ENCODE measurements around the gene SEMA3D.
"Not testable (repeated sequence)": the region's sequence is repeated elsewhere in the genome, so short reads cannot be mapped to it uniquely, and the experiment has no call there.

The SEMA3D gene

DNA sequence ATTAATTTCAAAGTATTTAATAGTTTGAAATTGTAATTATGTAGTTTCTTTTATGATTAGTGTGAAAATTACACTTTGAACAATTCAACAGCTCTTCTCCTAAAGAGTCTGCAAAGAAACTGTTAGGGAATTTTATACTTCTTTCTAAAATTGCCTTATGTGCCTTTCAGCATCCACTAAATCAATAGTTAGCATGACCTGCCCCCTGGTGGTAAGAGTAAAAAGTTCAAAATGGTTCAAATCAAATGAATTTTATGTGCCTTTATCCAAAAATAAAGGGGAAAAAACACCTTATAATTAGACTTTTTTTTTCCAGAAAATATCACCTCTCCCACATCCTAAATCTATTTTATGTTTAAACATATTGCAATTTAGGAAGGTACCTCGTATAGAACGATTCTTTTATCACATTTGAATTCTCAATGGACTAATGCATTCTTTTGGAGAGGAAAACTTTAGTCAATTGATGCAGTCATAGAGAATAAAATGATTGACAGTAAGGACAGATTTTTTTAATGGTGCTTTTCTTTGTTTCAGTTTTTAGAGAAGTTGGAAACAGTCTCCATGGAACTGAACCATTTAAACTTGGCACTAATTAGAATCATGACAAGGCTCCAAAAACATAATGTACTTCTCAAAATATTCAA is 163.7 kb downstream of the SEMA3D start:
- DNase-seq, result peak; percentile 87

DNA sequence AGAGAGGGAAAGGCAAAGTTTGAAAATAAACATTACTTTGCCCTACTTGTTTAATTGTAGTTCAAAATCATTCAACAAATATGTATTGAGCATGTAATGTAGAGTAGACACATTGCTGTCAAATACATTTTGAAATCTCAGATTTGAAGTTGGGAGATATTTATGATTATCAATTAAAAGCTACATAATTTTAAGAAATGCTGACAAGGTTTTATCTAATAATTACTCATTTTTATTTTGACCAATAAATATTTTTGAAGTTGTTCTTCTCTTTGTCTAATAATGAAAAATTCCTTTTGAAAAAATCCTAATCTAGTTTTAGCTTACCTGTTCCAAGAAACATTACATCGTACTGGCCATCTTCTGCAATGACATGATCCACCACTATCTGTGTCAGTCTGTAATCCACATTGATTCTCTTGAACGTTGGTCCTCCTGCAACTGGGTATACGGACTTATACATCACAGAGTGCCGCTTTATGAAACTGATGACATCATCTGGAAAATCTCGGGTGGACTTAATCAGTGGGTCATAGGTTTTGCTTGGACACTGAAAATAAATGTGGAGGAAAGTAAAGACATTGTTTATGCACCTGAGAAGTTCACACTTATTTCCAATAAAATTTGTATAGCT is 164.7 kb downstream of the SEMA3D start:
- DNase-seq, result peak; percentile 16

DNA sequence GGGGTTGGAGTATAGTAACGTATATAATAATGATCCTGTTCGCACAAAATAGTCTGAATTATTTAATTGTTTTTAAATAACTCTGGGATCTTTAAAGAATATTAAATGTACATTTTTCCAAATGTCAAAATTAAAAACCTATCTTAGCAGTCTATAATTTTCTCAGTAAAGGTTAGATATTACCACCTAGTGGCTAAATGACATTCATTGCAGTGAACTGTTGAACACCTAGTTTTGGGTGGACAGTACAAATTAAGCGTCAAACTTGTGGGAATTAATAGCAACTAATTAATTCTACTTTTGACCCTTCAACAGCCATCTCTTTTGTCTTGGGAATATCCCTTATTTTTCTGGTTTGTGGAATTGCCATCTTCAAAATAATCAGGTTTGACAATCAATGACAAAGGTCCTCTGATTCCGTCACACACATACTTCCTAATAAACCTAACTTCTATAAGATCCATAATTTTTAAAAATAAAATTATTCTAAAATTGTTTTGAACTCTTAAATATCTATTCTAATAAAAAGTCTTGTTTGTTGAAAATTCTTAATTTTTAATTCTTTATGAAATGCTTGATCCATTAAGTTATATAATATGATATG is 165.7 kb downstream of the SEMA3D start:
- DNase-seq, result peak; percentile 53

DNA sequence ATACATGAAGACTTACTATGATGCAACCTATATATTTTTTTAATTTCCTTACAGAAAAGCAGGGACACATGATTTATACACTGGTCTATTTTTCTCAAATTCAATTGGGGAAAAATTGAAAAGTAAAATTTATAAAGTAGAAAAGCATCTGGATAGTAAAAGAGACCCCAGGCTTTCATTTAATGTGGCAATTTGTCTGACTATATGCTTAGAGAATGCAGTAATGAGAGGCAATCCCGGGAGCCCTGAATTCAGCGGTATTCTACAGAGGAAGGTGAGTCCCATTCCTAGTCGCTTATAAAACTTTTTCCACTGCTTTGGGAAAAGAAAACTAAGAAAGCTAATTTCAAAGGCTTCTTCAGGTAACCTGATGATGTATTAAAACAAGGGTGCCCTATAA is 167.1 kb downstream of the SEMA3D start:
- no peak for DNase-seq

DNA sequence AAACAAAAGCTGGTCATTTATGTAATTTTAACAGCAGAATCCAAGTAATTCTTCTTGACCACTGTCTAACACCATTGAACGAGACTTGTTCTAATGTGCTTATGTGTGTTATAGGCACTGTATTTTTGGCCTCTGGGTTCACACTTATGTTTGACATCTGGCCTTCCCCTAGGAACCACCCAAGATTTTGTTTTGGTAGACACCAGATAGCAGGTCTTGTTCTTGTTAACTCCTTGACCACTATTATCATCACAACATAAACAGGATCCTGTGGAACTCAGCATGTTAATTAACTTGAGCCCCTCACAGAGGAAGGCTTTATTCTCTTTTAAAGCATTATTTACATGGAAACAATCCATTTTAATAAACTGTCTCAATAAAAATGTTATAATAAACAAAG is 167.7 kb downstream of the SEMA3D start:
- DNase-seq, result no peak

DNA sequence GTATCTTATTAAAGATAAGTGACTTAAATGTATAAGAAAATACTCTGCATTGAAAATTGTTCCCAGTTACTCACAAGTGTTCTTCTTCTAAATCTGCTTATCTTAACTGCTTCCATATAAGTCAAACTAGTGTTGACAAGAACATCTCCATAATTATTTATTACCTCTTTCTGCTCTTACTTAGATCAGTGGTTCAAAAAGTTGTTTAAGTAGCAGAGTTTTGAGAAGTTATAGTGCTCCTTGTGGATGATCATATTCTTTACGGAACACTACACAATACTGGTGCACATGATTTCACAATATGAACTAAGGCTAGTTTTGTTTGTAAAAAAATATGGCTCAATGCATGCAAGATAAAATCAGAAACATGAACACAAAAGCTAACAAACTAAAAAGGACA is 168.4 kb downstream of the SEMA3D start:
- peak; percentile 30 for DNase-seq

DNA sequence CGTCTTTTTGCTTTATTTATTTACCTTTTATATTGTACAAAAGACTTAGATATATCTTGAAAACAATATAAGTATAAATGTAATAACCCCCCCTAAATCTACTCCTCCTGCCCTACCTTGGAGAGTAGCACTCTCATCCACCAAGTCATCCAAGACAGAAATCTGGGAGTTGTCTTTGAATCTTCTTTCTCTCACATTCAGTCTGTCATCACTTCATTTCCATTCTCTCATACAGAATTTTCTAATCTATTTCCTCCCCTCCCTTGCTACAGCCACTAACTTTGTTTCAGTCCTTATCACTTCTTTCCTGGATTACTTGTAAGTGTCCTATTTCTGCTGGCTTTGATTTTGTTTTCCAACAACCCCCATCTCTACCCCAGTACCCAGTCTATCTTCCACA is 170.6 kb downstream of the SEMA3D start:
- DNase-seq, result no peak

DNA sequence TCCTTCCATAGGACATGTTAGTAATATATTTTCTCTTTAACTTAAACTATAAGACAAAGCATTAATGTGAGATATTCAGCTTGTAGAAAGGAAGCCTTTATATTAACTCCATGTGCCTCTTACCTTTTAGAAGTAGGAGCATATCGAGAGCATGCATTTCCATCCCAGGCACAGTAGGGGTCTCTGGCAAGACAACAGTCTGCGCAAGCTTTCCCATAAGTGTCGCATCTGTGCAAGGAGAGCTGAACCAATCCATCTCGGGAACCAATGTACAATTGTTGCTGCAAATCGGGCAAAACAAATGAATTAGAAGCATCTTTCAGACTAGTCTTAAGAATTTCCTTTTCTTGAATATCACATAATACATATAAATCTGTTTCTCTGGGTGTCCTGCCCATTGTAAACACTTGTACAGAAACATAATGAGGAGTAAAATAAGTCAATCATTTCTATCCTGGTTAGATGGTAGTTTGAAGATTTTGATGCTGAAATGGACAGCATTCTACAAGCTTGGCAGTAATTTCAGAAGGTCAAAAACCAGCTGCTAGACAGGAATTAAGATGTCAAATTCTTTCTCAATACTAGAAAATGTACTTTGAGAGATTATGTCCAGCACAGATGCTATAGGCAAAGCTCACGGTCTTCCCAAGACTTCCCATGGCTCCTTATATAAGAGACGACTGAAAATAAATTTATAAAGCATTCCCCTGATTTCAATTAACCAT is 171.8 kb downstream of the SEMA3D start:
- DNase-seq, result peak; percentile 22

DNA sequence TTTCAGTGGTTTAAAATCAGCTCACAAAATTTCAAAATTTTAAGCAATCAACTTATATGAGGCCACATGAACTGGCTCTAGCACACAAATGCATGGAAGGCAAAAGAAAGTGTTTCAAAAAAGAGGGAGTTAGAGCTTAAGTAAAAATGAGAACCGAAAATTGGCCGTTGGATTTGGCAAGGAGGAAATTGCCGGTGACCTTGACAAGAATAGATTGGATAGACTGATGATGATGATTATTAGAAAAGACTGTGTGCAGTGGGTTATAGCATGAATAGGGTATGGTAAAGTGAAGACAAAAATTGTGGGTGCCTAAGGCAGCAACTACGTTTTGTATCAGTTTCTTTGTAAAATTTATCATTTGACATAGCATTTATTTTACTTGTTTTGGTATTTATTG is 175.7 kb downstream of the SEMA3D start:
- no peak for DNase-seq

DNA sequence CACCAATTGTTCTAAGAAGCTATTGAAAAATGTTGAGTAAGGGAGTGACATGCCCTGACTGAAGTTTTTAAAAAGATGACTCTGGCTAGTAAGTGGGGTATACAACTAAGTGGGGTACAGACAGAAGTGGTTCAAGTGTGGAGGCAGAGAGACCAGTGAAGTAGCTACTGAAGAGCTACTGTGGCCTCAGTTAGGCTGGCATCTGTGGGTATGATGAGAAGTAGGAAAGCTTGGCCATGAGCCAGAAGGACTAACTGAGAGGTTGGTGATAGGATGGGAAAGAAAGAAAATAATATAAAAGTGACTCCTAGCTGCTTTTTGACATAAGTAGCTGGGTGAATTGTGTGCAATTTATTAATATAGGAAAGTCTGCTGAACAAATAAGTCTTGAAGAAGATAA is 176.6 kb downstream of the SEMA3D start:
- DNase-seq, result no peak

DNA sequence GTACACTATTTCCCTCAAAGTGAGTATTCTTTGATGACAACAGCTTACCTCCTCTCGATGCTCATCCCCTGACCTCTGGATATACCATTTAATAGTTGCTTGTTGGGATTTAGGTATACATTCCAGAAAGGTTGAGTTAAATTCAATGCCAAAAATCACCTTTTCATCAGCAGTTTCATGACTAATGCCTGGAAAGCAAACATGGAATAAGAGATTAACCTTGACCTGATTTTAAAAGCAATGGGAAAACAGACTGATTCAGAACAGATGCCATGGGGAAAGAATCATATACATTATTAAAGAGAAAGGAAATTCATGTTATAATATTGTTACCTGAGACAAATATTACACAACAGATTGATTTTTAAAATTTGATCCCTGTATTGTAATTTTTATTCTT is 180.1 kb downstream of the SEMA3D start:
- DNase-seq, result no peak

DNA sequence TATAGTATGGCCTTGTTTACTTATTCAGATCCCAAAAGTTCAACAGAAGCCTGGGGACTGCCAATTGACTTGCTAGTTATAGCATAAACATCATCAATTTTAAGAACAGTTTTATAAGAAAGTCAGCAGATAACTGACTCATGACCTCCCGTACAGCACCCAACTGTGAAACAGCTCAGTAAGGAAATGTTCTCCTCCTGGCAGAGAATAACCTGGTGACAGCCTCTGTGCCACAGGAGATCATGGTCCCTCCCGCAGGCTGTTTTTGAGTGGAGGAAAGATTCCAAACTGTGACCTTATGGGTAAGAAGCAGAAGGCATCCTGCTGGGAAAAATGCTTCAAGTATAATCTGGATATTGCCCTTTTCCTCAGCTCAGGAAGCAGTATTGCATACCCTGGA is 182.5 kb downstream of the SEMA3D start:
- DNase-seq, result peak; percentile 33

DNA sequence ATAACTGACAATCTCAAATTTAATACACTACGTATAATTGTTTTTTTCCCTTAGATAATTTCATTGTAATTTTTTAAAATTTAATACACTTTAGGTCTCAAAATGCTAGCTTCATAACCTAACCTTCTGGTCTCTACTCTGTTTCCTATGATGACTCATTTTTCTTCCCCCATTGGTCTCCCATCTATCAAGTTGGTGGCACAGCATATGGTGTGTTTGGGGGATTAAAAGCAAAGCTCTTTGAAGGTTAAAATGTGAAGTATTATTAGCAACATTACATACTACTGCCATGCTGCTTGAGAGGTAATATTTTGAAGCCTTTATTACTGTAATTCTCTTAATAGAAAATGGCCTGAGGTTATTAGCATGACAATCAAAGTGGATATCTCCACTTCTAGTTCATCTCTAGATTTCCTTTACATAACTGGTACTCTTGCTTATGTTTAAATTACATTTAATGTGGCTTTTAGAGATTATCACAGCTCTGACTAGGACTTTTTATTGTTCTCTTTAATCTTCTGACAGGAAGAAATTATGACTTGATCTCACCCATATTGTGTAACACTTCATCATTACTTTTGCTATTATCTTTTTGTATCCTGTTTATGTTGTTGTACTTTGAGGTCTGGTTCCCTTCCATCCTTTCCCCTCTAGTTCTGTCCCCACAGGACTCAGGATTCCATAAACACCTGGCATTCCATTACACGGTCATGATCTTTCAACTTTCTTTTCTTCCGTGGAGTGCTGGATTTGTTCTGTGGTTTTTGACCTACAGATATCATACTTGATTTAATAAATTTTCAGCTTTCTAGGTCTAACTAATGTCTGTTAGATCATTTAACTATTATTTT is 185.1 kb downstream of the SEMA3D start:
- DNase-seq, result no peak

DNA sequence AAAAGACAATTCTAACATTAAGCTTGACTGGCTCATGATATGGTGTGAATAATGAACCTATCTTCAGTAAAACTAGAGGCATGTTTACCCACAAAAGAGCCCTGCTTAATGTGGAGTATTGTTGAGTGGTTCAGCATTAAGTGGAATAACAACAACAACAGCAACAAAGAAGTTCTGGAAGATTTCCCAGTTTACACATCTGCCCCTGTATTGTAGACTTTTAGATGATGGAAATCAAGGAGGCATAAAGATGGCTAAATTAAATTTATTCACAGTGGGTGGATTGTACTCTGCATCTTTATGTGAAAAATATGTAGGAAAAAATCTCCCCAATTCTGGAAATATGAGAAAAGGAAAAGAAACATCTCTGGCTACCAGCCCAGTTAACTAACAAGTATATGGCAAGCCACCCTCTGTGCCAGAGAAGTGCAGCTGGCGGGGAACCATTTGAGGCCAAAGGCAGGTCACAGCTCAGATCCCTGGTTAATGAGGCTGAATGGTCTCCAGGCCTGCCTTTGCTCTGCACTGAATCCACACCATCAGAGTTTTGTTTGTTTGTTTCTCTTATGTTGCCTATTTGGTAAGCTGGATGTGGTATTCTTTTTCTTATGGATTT is 186.0 kb downstream of the SEMA3D start:
- DNase-seq, result no peak

DNA sequence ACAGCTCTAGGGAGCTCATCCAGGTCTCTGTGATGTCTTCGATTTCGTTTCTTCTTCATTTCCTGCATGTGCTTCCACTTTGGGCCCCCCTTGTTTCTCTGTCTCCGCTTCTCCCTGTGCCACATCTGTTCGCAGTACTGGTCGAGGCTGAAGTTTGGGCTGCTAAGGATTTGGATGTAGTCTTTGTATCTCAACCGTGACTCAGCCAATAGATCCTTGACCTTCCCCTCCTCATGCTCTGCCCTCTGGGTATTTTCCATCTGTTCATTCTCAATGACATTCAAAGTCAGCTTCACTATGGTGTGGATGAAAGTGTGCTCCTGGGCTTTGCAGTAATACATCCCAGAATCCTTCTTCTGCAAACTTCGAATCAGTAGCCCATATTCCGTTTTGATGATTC is 187.4 kb downstream of the SEMA3D start:
- no peak for DNase-seq

DNA sequence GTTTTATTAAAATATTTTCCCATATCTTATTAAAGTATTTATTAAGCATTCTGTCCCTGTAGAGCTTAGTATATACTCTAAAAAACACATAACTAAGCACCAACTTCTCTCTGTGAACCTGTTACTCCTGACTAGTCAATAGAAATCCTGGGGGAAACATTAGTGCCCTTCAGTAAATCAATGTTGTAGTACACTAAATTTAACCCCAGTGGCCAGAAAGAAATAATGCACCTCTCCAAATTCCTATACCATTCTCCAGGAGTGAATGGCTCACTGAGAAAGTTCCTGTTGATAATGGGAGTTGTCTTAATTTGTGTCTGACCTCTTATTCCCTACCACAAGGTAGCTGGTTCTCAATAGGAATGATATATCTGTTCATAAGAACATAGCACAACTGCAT is 188.2 kb downstream of the SEMA3D start:
- peak; percentile 29 for DNase-seq

DNA sequence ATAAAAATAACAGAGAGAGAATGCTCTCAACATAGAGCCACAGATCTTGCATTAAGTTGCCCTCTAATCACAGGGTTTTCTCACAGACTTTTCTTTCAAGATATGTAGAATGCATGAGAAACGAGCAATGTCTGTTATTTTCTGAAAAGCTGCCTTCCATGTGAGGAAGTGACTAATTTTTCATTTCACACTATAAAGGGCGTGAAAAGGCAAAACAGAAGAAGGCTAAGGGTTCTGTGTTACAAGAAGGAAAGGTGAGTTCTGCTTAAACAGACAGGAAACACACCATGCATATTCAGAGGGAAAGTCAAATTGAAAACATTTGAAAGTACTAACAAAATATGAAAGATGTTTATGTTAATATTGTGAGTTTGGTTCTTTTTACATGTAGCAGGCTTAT is 189.2 kb downstream of the SEMA3D start:
- DNase-seq, result no peak

DNA sequence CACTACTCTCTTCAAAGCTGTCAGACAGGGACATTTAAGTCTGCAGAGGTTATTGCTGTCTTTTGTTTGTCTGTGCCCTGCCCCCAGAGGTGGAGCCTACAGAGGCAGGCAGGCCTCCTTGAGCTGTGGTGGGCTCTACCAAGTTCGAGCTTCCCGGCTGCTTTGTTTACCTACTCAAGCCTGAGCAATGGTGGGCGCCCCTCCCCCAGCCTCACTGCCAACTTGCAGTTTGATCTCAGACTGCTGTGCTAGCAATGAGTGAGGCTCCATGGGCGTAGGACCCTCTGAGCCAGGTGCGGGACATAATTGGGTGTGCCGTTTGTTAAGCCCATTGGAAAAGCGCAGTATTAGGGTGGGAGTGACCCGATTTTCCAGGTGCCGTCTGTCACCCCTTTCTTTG is 193.9 kb downstream of the SEMA3D start:
- DNase-seq, result not testable (repeated sequence)

DNA sequence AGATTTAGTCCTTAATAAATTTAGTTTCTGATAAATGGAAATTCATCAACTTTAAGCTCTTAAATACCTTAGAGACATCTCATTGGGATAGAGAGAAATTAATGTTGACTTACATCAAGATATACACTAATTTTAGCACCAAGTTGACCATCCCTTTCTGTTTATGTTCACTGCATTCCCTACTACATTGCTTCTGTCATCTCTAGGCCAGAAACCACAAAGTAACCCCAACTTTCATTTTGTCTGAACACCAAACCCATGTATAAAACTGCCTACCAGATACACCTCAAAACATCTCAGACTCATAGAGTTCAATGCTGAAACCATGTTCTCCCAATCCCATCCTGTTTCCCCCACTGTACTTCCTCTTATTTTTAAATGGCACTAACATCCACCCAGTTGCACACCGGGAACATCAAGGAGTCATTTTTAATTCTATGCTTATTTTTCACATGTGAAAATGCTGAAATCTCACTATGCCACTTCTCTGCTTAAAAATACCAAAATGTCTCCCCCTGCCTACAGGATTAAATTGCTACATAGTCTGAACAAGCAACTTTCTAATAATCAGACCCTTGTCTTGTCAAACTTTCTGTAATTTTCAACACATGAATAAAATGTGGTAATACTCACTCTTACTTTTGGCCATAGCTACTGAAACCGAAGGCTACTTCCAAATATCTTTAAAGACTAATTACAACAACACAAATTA is 201.6 kb downstream of the SEMA3D start:
- DNase-seq, result peak; percentile 42

DNA sequence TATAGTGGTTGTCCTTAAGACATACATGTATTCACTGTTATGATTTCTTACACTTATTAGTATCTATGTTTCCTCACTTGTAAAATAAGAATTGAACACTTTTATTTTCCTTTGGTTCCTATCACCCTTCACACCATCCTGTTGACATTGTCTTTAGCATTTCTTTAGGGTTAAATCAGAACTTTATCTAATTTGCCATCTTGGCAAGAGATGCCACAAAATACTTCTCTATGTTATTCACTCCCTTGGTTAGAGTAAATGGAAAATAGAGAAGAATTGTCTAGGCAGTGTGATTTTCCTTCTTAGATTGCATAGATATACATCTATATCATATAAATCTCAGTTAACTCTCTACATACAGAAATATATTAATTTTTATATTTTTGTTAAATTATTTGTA is 204.7 kb downstream of the SEMA3D start:
- DNase-seq, result no peak

DNA sequence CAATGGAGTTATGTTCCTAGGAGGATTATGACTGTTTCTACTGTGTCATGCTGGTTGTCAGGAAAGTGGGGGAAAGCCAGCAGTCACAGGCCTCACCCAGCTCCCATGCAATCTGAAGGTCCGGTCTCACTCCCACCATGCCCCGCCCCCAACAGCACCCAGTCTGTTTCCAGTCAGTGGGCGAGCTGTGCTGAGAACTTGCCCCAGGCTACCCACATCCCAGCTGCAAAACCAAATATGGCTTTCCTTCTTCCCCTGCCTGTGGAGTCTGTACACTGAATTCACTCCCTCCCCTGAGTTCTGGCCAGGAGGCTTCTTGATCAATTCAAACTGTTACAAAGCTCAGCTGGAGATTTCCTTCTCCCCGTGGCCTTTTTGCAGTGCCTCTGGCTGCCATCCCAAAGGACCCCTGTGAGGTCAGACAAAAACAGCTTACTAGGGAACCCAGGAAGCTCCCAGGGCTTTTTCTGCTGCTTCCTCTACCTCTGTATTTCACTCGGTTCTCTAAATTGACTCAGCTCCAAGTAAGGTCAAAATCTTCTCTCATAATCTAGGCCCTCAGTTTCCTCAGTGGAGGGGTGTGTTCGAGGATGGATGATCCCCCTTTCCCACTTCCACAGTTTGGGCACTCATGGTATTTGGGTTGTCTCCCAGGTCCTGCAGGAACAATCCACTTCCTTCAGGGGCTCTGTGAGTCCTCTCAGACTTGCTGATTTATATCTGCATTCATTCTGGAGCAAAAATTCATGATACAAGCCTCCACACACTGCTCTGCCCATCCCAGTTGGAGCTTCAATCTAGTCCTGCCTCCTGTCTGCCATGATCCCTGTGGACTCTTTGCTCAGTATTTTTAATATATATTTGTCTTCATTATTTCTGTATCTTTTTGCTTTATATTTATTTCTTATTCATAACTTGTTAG is 205.5 kb downstream of the SEMA3D start:
- no peak for DNase-seq
